HepG2 (cell line): ENCODE data around the gene PLK3. TPM values are rescaled to one million over a fixed set of nuclear protein-coding genes. Genes with fewer than 3 reads are reported as not detected.

Experiments used
- CCAR2 ChIP-seq: fragments of 200-400 bp; formaldehyde crosslinking; optimal IDR thresholded peaks from 2 replicates; pipeline ENCODE3; 2018; ENCODE audit warnings: low read depth, mild to moderate bottlenecking, low read length, moderate library complexity
- HHEX ChIP-seq: IDR thresholded peaks from 2 replicates; pipeline ENCODE4 v1.6.1; 2016; ENCODE audit warnings: control low read depth
- HIC2 ChIP-seq: sonication (generic); formaldehyde crosslinking; IDR thresholded peaks from 2 replicates; pipeline ENCODE4 v1.9.0; 2022; ENCODE audit warnings: low read depth, missing genetic modification reagents
- PHF20 ChIP-seq: sonication (generic); formaldehyde crosslinking; IDR thresholded peaks from 2 replicates; pipeline ENCODE4 v1.5.0; 2020; ENCODE audit warnings: mild to moderate bottlenecking, missing genetic modification reagents
- POGZ ChIP-seq: sonication (generic); formaldehyde crosslinking; IDR thresholded peaks from 2 replicates; pipeline ENCODE4 v1.4.0; 2020; ENCODE audit warnings: mild to moderate bottlenecking, missing genetic modification reagents
- RBFOX2 ChIP-seq: fragments of 200-400 bp; formaldehyde crosslinking; IDR thresholded peaks from 2 replicates; pipeline ENCODE4 v1.6.1; 2017; ENCODE audit warnings: low read depth, mild to moderate bottlenecking, low read length
- SOX5 ChIP-seq: IDR thresholded peaks from 2 replicates; pipeline ENCODE4 v1.6.1; 2016; ENCODE audit warnings: borderline replicate concordance
- SOX6 ChIP-seq, 2 experiments: fragments of 450-650 bp in 1 of 2; sonication (generic) in 1 of 2; formaldehyde crosslinking in 1 of 2; IDR thresholded peaks; 2 replicates each; pipeline versions ENCODE4 v1.4.0 to v1.6.1; 2017 to 2020; ENCODE audit warnings: antibody characterized with exemption in 1 of 2, mild to moderate bottlenecking in 1 of 2, missing genetic modification reagents in 1 of 2
- TEAD2 ChIP-seq: sonication (generic); formaldehyde crosslinking; IDR thresholded peaks from 2 replicates; pipeline ENCODE4 v1.9.0; 2021; ENCODE audit warnings: missing genetic modification reagents
- XRCC5 ChIP-seq: fragments of 200-400 bp; formaldehyde crosslinking; optimal IDR thresholded peaks from 2 replicates; pipeline ENCODE3; 2017; ENCODE audit warnings: mild to moderate bottlenecking, low read length
- YEATS2 ChIP-seq: sonication (generic); formaldehyde crosslinking; IDR thresholded peaks from 2 replicates; pipeline ENCODE4 v1.4.0; 2020; ENCODE audit warnings: missing genetic modification reagents, borderline replicate concordance
- ZBTB7B ChIP-seq: sonication (generic); formaldehyde crosslinking; IDR thresholded peaks from 2 replicates; pipeline ENCODE4 v1.4.0; 2020; ENCODE audit warnings: missing genetic modification reagents
- ZFY ChIP-seq: sonication (generic); formaldehyde crosslinking; IDR thresholded peaks from 2 replicates; pipeline ENCODE4 v1.4.0; 2020; ENCODE audit warnings: missing genetic modification reagents
- ZNF280B ChIP-seq: sonication (generic); formaldehyde crosslinking; IDR thresholded peaks from 2 replicates; pipeline ENCODE4 v1.5.0; 2020; ENCODE audit warnings: missing genetic modification reagents, mild to moderate bottlenecking, borderline replicate concordance
- ZNF678 ChIP-seq: sonication (generic); formaldehyde crosslinking; IDR thresholded peaks from 2 replicates; pipeline ENCODE4 v1.4.0; 2020; ENCODE audit warnings: mild to moderate bottlenecking, missing genetic modification reagents
- ZNF713 ChIP-seq: sonication (generic); formaldehyde crosslinking; IDR thresholded peaks from 2 replicates; pipeline ENCODE4 v1.4.0; 2020; ENCODE audit warnings: mild to moderate bottlenecking, missing genetic modification reagents
- polyA plus RNA-seq, 8 experiments: library from polyadenylated mRNA; depleted of rRNA in 3 of 8; stranded (reverse) in 7 of 8; unstranded in 1 of 8; fragments of >200 nt; fragmentation: Illumina TruSeq in 4 of 8; extraction: Trizol in 4 of 8; gene quantifications; 2 replicates each; pipeline versions ENCODE4 v1.2.1 to v1.2.3, GENCODE V29; 2011 to 2016; ENCODE audit warnings: low read depth in 4 of 8, missing spikeins in 1 of 8, mixed read lengths in 1 of 8; ENCODE audit not compliant: insufficient read depth in 1 of 8
- total RNA-seq, 5 experiments: library from RNA; depleted of rRNA; stranded (reverse); fragments of >200 nt; fragmentation: Illumina TruSeq; extraction: Trizol; gene quantifications; 2 replicates each; pipeline ENCODE4 v1.2.3, GENCODE V29; 2016; ENCODE audit warnings: low read depth in 1 of 5
- TF ChIP-seq, protein P1 (sequence below): IDR thresholded peaks from 2 replicates; pipeline ENCODE4 v1.6.1; 2016
- TF ChIP-seq, protein P2 (sequence below): IDR thresholded peaks from 2 replicates; pipeline ENCODE4 v1.6.1; 2016; ENCODE audit warnings: control low read depth
- TF ChIP-seq, protein P3 (sequence below): IDR thresholded peaks from 2 replicates; pipeline ENCODE4 v1.6.1; 2012; ENCODE audit warnings: low read length, improper control_type of control experiment

PLK3 gene
- total and polyA plus RNA-seq, 2 of the 13 experiments (the other 11 are each of a cell fraction or from before 2014, with no cell fraction given), result 9.8 to 16.9 TPM

DNA sequence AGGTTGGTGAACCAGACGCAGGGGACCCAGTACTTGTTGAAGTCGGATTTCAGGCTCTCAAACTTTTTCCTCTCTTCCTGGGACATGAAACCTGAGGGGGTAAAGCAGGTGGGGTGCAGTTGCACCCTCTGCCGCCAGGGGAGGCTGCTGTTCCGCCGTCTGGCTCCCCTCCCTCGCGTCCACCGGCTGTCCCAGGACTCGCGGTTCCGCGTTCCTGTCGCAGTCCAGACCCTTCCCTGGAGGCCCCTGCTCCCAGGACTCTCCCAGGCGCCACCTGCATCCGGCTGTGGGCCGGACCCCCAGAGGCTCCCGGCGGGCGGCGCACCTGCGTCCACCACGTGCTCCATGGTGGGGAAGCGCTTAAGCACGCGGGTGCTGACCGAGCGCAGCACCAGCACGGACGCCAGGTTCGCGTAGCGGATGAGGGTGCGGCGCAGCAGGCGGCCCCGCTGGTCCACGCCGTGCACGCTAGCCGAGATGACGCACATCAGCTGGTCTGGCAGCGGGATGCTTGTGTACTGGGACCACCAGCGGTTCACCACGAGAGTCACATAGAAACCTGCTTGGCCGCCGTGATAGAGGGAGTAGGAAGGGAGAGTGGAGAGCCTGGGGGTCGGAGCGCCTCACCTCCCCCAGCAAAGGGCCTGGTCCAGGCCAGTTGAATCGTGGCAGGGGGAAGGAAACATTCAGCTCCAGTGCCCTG lies 13.9 kb upstream of the PLK3 start (continued):
- TF ChIP-seq, protein P1, sequence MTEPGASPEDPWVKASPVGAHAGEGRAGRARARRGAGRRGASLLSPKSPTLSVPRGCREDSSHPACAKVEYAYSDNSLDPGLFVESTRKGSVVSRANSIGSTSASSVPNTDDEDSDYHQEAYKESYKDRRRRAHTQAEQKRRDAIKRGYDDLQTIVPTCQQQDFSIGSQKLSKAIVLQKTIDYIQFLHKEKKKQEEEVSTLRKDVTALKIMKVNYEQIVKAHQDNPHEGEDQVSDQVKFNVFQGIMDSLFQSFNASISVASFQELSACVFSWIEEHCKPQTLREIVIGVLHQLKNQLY, result no peak
- TF ChIP-seq ZNF280B (CRISPR knock-in tag) (peak; percentile 65; the same call in 1 of the 2 replicates), TEAD2 (CRISPR knock-in tag) (no peak), ZFY (CRISPR knock-in tag) (no peak), CCAR2 (no peak), YEATS2 (CRISPR knock-in tag) (no peak), SOX5 (CRISPR knock-in tag) (no peak; the same call in 1 of the 2 replicates), ZNF678 (CRISPR knock-in tag) (no peak), XRCC5 (peak; percentile 67), POGZ (CRISPR knock-in tag) (peak; percentile 31; the same call in 1 of the 2 replicates), RBFOX2 (peak; percentile 76), PHF20 (CRISPR knock-in tag) (no peak), HIC2 (CRISPR knock-in tag) (0 out of 2 replicates have a peak, but pooled peaks have one; percentile 39), ZNF713 (CRISPR knock-in tag) (0 out of 2 replicates have a peak, but pooled peaks have one; percentile 54), HHEX (CRISPR knock-in tag) (no peak), ZBTB7B (CRISPR knock-in tag) (peak; percentile 68; the same call in 1 of the 2 replicates), SOX6 (IDR thresholded peaks at IDR 0.05) (no peak), SOX6 (CRISPR knock-in tag; IDR thresholded peaks at IDR 0.05) (peak; percentile 34; the same call in 1 of the 2 replicates)
- TF ChIP-seq, protein P2, sequence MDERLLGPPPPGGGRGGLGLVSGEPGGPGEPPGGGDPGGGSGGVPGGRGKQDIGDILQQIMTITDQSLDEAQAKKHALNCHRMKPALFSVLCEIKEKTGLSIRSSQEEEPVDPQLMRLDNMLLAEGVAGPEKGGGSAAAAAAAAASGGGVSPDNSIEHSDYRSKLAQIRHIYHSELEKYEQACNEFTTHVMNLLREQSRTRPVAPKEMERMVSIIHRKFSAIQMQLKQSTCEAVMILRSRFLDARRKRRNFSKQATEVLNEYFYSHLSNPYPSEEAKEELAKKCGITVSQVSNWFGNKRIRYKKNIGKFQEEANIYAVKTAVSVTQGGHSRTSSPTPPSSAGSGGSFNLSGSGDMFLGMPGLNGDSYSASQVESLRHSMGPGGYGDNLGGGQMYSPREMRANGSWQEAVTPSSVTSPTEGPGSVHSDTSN (CRISPR knock-in tag), result no peak
- TF ChIP-seq, protein P3, sequence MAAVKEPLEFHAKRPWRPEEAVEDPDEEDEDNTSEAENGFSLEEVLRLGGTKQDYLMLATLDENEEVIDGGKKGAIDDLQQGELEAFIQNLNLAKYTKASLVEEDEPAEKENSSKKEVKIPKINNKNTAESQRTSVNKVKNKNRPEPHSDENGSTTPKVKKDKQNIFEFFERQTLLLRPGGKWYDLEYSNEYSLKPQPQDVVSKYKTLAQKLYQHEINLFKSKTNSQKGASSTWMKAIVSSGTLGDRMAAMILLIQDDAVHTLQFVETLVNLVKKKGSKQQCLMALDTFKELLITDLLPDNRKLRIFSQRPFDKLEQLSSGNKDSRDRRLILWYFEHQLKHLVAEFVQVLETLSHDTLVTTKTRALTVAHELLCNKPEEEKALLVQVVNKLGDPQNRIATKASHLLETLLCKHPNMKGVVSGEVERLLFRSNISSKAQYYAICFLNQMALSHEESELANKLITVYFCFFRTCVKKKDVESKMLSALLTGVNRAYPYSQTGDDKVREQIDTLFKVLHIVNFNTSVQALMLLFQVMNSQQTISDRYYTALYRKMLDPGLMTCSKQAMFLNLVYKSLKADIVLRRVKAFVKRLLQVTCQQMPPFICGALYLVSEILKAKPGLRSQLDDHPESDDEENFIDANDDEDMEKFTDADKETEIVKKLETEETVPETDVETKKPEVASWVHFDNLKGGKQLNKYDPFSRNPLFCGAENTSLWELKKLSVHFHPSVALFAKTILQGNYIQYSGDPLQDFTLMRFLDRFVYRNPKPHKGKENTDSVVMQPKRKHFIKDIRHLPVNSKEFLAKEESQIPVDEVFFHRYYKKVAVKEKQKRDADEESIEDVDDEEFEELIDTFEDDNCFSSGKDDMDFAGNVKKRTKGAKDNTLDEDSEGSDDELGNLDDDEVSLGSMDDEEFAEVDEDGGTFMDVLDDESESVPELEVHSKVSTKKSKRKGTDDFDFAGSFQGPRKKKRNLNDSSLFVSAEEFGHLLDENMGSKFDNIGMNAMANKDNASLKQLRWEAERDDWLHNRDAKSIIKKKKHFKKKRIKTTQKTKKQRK, result no peak
